ENCODE measurements around the gene DNAI7. TPM values are rescaled to one million over a fixed set of nuclear protein-coding genes. Genes with fewer than 3 reads are reported as not detected.

The DNAI7 gene
- total RNA-seq, 2 donors from 2014 or later, result 1.6 TPM

GRCh38 chr12:25200703-25201102 lies 5.7 kb upstream of the DNAI7 start:
- no peaks in the 10 kb centered on the region for H3K9me3 ChIP-seq (ENCODE audit: control insufficient read depth, low read length)
- H3K4me1 ChIP-seq (ENCODE audit: control insufficient read depth, insufficient read depth, low read length), result no peaks in the 10 kb centered on the region
- Mint-ChIP-seq H3K9me3 (no peaks in the 10 kb centered on the region), H3K4me1 (peaks cover 15% of the 10 kb centered on the region), H3K27me3 (ENCODE audit: insufficient read depth) (no peaks in the 10 kb centered on the region), H3K4me3 (no peak overlapping the region), H3K27ac (no peak overlapping the region), H3K36me3 (ENCODE audit: low read depth) (peaks cover 11% of the 10 kb centered on the region)
- peaks cover 36% of the 10 kb centered on the region for H3K36me3 ChIP-seq (ENCODE audit: control insufficient read depth, insufficient read depth, low read length)
- H3K9ac ChIP-seq (ENCODE audit: extremely low read depth, low read length, poor library complexity, severe bottlenecking), result no peak overlapping the region
- no peaks in the 10 kb centered on the region for H3K27me3 ChIP-seq (ENCODE audit: control insufficient read depth, insufficient read depth, low read length, poor library complexity, severe bottlenecking)
- DNase-seq, result no peak
- H3K4me3 ChIP-seq (ENCODE audit: low read length), result no peak overlapping the region
- 91 to 100% methylated on average over 1 of the region's 1 CpG for WGBS, 2 experiments (ENCODE audit: insufficient coverage in 1 of 2, insufficient read length in 1 of 2)
- H3K27ac ChIP-seq (ENCODE audit: low read depth, low read length), result no peak overlapping the region
- TF ChIP-seq, protein P1, sequence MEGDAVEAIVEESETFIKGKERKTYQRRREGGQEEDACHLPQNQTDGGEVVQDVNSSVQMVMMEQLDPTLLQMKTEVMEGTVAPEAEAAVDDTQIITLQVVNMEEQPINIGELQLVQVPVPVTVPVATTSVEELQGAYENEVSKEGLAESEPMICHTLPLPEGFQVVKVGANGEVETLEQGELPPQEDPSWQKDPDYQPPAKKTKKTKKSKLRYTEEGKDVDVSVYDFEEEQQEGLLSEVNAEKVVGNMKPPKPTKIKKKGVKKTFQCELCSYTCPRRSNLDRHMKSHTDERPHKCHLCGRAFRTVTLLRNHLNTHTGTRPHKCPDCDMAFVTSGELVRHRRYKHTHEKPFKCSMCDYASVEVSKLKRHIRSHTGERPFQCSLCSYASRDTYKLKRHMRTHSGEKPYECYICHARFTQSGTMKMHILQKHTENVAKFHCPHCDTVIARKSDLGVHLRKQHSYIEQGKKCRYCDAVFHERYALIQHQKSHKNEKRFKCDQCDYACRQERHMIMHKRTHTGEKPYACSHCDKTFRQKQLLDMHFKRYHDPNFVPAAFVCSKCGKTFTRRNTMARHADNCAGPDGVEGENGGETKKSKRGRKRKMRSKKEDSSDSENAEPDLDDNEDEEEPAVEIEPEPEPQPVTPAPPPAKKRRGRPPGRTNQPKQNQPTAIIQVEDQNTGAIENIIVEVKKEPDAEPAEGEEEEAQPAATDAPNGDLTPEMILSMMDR (conservative IDR thresholded peaks at IDR 0.05), result no peak

GRCh38 chr12:25197608-25198007 lies 2.6 kb upstream of the DNAI7 start:
- Mint-ChIP-seq H3K4me1 (peaks cover 20% of the 10 kb centered on the region), H3K9me3 (no peaks in the 10 kb centered on the region), H3K4me3 (no peak overlapping the region), H3K27ac (no peak overlapping the region), H3K36me3 (ENCODE audit: low read depth) (peaks cover 3% of the 10 kb centered on the region), H3K27me3 (ENCODE audit: insufficient read depth) (no peaks in the 10 kb centered on the region)
- TF ChIP-seq, protein P1 (conservative IDR thresholded peaks at IDR 0.05), result no peak
- Histone ChIP-seq H3K36me3 (ENCODE audit: control insufficient read depth, insufficient read depth, low read length) (peaks cover 7% of the 10 kb centered on the region), H3K4me3 (ENCODE audit: low read length) (no peak overlapping the region), H3K9ac (ENCODE audit: extremely low read depth, low read length, poor library complexity, severe bottlenecking) (no peak overlapping the region), H3K27me3 (ENCODE audit: control insufficient read depth, insufficient read depth, low read length, poor library complexity, severe bottlenecking) (no peaks in the 10 kb centered on the region), H3K27ac (ENCODE audit: low read depth, low read length) (no peak overlapping the region), H3K4me1 (ENCODE audit: control insufficient read depth, insufficient read depth, low read length) (no peaks in the 10 kb centered on the region), H3K9me3 (ENCODE audit: control insufficient read depth, low read length) (no peaks in the 10 kb centered on the region)
- WGBS, 2 experiments (ENCODE audit: insufficient coverage in 1 of 2, insufficient read length in 1 of 2), result 100% methylated on average over 1 of the region's 2 CpGs; no CpG with 5 or more reads in 1 of the 2 experiments
- no peak for DNase-seq

DNA sequence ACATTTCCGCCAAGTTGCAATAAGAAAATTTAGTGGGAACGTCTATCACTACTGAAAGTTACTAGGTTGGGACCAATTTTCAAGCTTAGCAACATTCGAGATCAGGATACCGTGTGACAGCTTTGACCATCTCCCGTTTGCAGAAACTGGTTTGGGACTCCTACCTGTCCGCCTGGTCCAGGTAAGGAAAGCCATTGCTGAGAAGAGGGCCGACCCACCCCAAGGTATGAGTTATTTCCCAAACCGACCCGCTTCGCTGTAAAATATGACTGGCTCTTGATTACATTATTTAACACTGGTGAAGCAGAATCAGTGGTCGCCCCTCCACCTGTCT lies 271 bp downstream of the DNAI7 start:
- 17 to 23% methylated on average over 8 to 11 of the region's 11 CpGs for WGBS, 2 experiments (ENCODE audit: insufficient coverage in 1 of 2, insufficient read length in 1 of 2)
- H3K4me3 Mint-ChIP-seq, result peak overlapping the region; percentile 92
- H3K9me3 ChIP-seq (ENCODE audit: control insufficient read depth, low read length), result no peaks in the 10 kb centered on the region
- H3K9me3 Mint-ChIP-seq, result no peaks in the 10 kb centered on the region
- H3K9ac ChIP-seq (ENCODE audit: extremely low read depth, low read length, poor library complexity, severe bottlenecking), result peak overlapping the region; percentile 81
- peak overlapping the region; percentile 98 for H3K27ac Mint-ChIP-seq
- H3K27ac ChIP-seq (ENCODE audit: low read depth, low read length), result no peak overlapping the region
- peak overlapping the region; percentile 87 for H3K4me3 ChIP-seq (ENCODE audit: low read length)
- DNase-seq, result no peak
- peaks cover 2% of the 10 kb centered on the region for H3K36me3 Mint-ChIP-seq (ENCODE audit: low read depth)
- H3K36me3 ChIP-seq (ENCODE audit: control insufficient read depth, insufficient read depth, low read length), result peaks cover 7% of the 10 kb centered on the region
- H3K27me3 Mint-ChIP-seq (ENCODE audit: insufficient read depth), result no peaks in the 10 kb centered on the region
- H3K4me1 Mint-ChIP-seq, result peaks cover 20% of the 10 kb centered on the region
- TF ChIP-seq, protein P1 (conservative IDR thresholded peaks at IDR 0.05), result no peak
- H3K27me3 ChIP-seq (ENCODE audit: control insufficient read depth, insufficient read depth, low read length, poor library complexity, severe bottlenecking), result no peaks in the 10 kb centered on the region
- H3K4me1 ChIP-seq (ENCODE audit: control insufficient read depth, insufficient read depth, low read length), result no peaks in the 10 kb centered on the region

Data from endodermal cell (in vitro differentiated cells).